GM06990 (cell line): Measurements from ENCODE around the gene PIM1.
"Not testable (repeated sequence)": the region's sequence is repeated elsewhere in the genome, so short reads cannot be mapped to it uniquely, and the experiment has no call there.

Experiments used
- DNase-seq: peaks from one replicate; pipeline ENCODE4 v3.0.0-alpha.2; 2011; ENCODE audit not compliant: insufficient read length; ENCODE audit errors: extremely low read depth
- H3K27me3 ChIP-seq: replicated peaks from 2 replicates; pipeline ENCODE4 v1.6.0; 2011; ENCODE audit warnings: low read length; ENCODE audit not compliant: control insufficient read depth, insufficient read depth
- H3K36me3 ChIP-seq: 2 replicates; pipeline ENCODE4 v1.5.1; 2011; ENCODE audit warnings: low read length; ENCODE audit not compliant: control insufficient read depth, insufficient read depth
- H3K4me3 ChIP-seq: replicated peaks from 2 replicates; pipeline ENCODE4 v1.5.1; 2011; ENCODE audit warnings: low read depth, mild to moderate bottlenecking, control low read depth, low read length
- CTCF ChIP-seq: IDR thresholded peaks from 2 replicates; pipeline ENCODE4 v1.5.1; 2011; ENCODE audit warnings: low read length, control low read depth, mild to moderate bottlenecking, inconsistent platforms; ENCODE audit not compliant: insufficient read depth, poor library complexity, severe bottlenecking

The PIM1 gene

GRCh38 chr6:37182736-37183590 is 13.0 kb downstream of the PIM1 start:
- no peak for TF ChIP-seq CTCF
- H3K27me3 ChIP-seq = no peaks in the 10 kb centered on the region
- peak; percentile 39 for DNase-seq
- no peaks in the 10 kb centered on the region for H3K36me3 ChIP-seq
- H3K4me3 ChIP-seq = no peak overlapping the region

GRCh38 chr6:37185949-37186720 is 16.2 kb downstream of the PIM1 start:
- not testable (repeated sequence) for H3K27me3 ChIP-seq, DNase-seq, H3K36me3 ChIP-seq, H3K4me3 ChIP-seq

- Histone ChIP-seq H3K4me3 (no peak overlapping the region), H3K27me3 (no peaks in the 10 kb centered on the region), H3K36me3 (no peaks in the 10 kb centered on the region)
- no peak for TF ChIP-seq CTCF
- DNase-seq = no peak
Observed at GRCh38 chr6:37187321-37188022, 17.5 kb downstream of the PIM1 start.

GRCh38 chr6:37188962-37189510 is 19.1 kb downstream of the PIM1 start:
- DNase-seq = no peak
- Histone ChIP-seq H3K27me3 (no peaks in the 10 kb centered on the region), H3K4me3 (no peak overlapping the region), H3K36me3 (no peaks in the 10 kb centered on the region)
- TF ChIP-seq CTCF = no peak

GRCh38 chr6:37190159-37190535 is 20.2 kb downstream of the PIM1 start:
- H3K36me3 ChIP-seq = no peaks in the 10 kb centered on the region
- DNase-seq = no peak
- H3K4me3 ChIP-seq = no peak overlapping the region
- TF ChIP-seq CTCF = no peak
- H3K27me3 ChIP-seq = no peaks in the 10 kb centered on the region
